ENCODE results near the gene EXOC5.
"Not testable (repeated sequence)": the region's sequence is repeated elsewhere in the genome, so short reads cannot be mapped to it uniquely, and the experiment has no call there.

DNA sequence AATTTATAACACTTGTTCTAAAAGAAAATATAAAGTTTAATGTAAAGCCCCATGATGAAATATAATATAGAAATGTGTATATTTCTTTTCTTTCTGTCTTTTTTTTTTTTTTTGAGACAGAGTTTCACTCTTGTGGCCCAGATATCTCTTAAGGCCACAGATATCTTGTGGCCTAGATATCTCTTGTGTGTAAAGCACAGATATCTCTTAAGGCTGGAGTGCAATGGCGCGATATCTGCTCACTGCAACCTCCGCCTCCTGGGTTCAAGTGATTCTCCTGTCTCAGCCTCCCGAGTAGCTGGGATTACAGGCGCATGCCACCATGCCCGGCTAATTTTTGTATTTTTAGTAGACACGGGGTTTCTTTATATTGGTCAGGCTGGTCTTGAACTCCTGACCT lies 28.6 kb downstream of the EXOC5 start:
- TF ChIP-seq POLR2AphosphoS5 (IDR thresholded peaks at IDR 0.05); POLR2A (IDR thresholded peaks at IDR 0.05; ENCODE audit: low read depth); EP300 (IDR thresholded peaks at IDR 0.05): not testable (repeated sequence)
- TF ChIP-seq, protein P1, sequence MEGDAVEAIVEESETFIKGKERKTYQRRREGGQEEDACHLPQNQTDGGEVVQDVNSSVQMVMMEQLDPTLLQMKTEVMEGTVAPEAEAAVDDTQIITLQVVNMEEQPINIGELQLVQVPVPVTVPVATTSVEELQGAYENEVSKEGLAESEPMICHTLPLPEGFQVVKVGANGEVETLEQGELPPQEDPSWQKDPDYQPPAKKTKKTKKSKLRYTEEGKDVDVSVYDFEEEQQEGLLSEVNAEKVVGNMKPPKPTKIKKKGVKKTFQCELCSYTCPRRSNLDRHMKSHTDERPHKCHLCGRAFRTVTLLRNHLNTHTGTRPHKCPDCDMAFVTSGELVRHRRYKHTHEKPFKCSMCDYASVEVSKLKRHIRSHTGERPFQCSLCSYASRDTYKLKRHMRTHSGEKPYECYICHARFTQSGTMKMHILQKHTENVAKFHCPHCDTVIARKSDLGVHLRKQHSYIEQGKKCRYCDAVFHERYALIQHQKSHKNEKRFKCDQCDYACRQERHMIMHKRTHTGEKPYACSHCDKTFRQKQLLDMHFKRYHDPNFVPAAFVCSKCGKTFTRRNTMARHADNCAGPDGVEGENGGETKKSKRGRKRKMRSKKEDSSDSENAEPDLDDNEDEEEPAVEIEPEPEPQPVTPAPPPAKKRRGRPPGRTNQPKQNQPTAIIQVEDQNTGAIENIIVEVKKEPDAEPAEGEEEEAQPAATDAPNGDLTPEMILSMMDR (IDR thresholded peaks at IDR 0.05) = not testable (repeated sequence)

Data from esophagus muscularis mucosa (tissue), 4 donors.